H54 (cell line): Measurements from ENCODE around the gene ARL6IP5.

Experiments used
- DNase-seq: peaks from one replicate; pipeline ENCODE4 v3.0.0; 2011; ENCODE audit warnings: low spot score, mixed read lengths; ENCODE audit not compliant: insufficient read length
- FAIRE-seq: peaks from 3 replicates; lab custom pipeline; 2011; peaks lifted over from hg19 to GRCh38; lab: Jason Lieb, UNC
- POLR2A ChIP-seq: IDR thresholded peaks from 2 replicates; pipeline ENCODE4 v1.6.1; 2011; ENCODE audit warnings: low read depth, mild to moderate bottlenecking, low read length

ARL6IP5 gene, protein sequence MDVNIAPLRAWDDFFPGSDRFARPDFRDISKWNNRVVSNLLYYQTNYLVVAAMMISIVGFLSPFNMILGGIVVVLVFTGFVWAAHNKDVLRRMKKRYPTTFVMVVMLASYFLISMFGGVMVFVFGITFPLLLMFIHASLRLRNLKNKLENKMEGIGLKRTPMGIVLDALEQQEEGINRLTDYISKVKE

DNA sequence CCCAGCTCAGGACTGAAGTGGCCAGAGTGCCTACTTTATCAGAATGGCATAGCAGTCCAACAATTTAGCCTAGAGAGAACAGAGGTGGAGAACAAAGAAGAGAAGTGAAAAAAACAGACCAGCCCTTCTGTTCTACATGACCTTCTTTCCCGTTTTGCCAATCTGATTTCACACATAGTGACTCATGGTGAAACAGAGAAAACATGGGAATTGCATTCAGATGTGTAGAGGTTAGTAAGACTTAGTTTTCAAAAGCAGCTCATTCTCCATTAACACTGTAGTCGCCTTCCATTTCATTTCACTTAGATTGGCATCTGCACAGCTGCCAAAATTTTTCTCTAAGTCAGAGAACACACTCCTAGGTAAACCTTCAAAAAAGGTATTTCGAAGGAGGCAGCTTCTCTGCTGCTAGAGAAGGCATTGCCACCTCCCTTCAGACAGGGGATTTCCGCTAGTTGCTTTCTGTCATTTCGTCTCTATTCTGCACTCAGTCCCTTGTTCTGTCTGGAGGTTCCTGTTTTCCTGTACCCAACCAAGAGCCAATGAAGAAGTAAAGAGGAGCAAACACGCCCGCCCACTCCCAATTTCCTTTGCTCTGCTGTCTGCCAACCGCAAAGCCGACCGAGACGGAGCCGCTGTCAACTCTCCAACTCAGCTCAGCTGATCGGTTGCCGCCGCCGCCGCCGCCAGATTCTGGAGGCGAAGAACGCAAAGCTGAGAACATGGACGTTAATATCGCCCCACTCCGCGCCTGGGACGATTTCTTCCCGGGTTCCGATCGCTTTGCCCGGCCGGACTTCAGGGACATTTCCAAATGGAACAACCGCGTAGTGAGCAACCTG, at the start of gene ARL6IP5:
ARL6IP5 (plus strand) TSS at position 612 of the 842 bp plus-strand sequence; CDS start at position 723, 111 bp downstream.
- peak; percentile 38 for DNase-seq
- FAIRE-seq = peak; percentile 83
- TF ChIP-seq POLR2A = no peak

DNA sequence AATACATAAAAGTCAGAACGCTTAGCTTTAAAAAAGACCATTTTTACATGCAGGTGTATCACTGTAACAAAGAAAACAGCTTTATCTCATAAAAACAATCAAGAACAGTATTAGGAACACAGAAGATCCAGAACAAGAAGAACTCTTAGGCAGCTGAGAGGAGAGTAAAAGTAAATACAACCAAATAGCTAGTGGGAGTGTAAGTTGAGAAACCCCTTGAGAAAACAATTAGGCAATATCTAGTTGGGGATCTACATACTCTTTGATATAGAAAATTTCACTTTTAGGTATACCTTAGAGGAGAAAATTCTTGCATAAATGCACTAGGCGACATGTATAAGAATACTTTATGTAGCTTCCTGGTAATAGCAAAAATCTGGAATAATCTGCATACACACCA, 40.1 kb upstream of the ARL6IP5 start:
- no peak for FAIRE-seq
- TF ChIP-seq POLR2A = no peak

DNA sequence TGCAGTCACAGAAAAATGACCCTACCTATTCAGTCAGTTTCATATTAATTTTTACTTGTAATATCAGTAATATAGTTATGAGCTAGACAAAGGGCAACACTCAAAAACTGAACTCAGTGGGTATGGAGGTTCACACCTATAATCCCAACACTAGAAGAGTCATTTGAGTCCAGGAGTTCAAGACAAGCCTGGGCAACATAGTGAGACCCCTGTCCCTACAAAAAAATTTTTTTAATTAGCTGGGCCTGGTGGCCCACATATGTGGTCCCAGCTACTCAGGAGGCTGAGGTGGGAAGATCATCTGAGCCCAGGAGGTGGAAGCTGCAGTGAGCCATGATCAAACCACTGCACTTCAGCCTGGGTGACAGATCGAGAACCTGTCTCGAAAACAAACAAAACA, 35.7 kb upstream of the ARL6IP5 start:
- TF ChIP-seq POLR2A = no peak
- FAIRE-seq = no peak
- no peak for DNase-seq

More for the DNA sequence above, 40.1 kb upstream of the ARL6IP5 start:
- DNase-seq = no peak

DNA sequence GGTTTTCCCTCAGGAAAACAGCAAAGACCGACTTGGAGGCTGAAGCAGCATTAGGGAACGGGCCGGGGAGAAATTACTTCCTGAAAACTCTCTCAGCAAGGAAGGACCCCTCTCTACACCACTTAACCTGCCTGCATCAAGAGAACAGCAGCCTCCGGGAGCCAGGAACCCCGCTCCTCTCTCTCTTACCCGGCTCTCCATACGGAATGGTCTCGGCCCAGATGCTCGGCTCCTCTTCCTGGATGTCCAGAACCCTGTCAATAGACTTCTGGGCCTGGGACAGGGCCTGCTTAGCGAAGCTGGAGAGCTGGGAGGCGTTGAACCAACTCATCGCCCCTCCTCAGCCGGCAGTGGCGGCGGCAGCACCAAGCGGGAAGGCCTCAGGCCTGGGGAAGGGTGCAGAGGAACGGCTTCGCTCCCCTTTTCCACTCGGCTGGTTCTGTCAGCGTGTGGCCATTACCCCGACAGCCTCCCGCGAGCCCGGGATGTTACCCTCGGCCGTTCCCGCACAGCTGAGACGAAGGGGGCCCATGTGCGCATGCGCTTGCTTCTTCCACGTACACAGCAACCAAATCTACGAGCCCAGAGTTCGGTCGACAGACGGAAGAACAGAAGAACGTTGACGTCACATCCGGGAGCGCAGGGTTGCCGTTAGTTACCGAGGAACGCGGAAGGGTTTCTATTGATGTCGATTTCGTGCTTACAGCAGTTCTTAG, 32.8 kb upstream of the ARL6IP5 start, which contains the start of gene TMF1:
TMF1 (minus strand) TSS at position 578 of the 716 bp plus-strand sequence; CDS start at position 331, 247 bp downstream.
- FAIRE-seq = peak; percentile 100

DNA sequence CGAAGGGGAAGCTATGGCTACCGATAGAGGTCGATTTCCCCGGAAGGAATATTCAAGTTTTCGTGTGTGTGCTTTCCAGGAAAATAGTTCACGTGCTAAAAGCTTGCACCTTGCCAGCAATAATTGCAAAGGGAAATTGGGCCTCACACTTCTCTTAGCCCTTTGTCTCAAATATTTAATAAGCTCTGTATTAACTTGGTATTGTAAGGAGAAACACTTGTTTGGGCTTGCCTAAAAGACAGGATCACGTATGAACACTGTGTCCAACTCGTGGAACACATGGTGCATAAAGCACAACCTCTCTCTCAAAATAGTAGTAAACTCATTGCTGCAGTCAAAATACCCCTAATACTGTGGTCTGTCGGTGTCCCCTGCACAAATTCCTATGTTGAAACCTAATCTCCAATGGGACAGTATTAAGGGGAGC, 32.3 kb upstream of the ARL6IP5 start:
- no peak for FAIRE-seq
- no peak for TF ChIP-seq POLR2A
- no peak for DNase-seq

More for the DNA sequence above, 32.8 kb upstream of the ARL6IP5 start, which contains the start of gene TMF1:
- peak; percentile 82 for DNase-seq
- TF ChIP-seq POLR2A = peak; percentile 89

DNA sequence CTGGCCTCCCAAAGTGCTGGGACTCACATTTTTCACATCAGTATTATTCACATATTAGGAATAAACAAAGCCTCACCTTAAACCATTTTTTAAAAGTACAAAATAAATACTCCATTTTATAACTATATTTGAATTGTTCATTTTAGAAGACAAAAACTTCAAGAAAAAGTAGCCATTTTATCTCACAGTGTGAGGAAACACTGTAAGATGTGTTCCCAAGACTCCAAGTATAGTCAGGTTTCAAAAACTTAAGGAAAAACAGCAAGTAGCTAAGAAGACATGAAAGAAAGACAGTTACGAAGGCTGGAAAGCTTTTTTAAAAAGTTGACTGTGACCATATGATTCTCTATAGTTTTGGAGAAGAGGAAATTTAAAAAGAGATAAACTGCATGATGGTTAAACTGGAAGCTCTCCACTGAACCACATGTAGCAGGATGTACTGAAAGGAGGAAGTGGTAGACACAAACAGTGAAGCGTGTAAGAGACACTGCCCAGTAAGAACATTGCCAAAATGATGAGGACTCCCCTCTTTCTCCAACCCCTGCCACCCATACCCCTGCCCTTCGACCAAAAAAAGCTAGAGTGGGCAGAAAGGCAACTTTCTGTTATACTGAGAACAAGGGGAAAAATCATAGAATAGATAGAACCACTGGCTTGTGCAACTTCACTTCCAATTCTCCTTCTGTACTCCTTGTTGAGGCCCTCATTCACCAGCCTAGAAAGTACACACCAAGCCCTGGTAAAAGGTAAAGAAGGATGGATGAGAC, 26.4 kb upstream of the ARL6IP5 start:
- TF ChIP-seq POLR2A = no peak
- no peak for FAIRE-seq
- no peak for DNase-seq

DNA sequence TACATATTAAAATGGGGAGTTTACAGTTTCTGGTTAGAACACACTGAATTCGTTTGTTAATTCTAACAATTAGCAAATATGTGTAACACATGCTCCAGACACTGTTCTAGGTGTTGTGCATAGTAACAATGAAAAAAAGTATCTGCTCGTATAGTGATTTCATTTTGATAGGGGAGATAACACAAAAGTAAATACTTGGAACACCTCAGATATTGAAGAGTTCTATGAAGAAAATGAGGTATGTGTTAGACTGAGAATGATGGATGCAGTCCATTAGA, 25.9 kb upstream of the ARL6IP5 start:
- no peak for DNase-seq
- no peak for TF ChIP-seq POLR2A
- no peak for FAIRE-seq

DNA sequence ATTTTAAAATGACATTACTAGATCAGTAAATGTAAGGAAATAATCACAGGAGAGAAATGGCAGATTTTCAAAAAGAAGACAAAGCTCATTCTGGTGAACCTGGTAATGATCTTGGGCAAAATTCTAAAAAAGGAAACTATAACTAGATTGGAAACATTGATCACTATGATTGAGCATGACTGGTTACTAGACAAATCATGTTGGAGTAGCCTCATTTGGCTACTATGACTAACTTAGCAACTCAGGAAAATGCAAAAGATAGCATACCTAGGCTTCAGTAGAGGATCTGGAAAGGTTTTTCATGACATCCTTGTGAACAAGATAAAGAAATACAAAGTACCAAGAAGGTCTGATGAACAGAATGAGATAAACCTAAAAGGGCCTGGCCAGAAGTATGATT, 25.0 kb upstream of the ARL6IP5 start:
- DNase-seq (no peak), FAIRE-seq (no peak)
- no peak for TF ChIP-seq POLR2A

DNA sequence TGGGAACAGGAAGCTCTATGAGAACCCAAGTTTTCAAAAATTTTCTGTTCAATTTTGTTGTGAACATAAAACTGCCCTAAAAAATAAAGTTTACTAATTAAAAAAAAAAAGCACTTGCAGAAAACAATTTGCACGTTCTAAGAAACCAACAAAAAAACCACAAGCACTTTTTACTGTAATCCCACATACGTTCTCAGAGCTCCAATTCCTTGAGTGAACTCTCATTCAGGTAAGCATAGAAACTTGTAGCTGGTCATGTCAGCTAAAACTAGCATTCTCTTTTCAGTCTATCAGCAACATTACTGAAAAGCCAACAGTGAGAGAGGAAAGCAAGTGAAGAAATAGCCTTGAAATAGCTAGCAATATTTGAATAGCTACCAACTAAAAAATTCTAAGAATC, 21.1 kb upstream of the ARL6IP5 start:
- FAIRE-seq (no peak), DNase-seq (no peak)
- TF ChIP-seq POLR2A = no peak

DNA sequence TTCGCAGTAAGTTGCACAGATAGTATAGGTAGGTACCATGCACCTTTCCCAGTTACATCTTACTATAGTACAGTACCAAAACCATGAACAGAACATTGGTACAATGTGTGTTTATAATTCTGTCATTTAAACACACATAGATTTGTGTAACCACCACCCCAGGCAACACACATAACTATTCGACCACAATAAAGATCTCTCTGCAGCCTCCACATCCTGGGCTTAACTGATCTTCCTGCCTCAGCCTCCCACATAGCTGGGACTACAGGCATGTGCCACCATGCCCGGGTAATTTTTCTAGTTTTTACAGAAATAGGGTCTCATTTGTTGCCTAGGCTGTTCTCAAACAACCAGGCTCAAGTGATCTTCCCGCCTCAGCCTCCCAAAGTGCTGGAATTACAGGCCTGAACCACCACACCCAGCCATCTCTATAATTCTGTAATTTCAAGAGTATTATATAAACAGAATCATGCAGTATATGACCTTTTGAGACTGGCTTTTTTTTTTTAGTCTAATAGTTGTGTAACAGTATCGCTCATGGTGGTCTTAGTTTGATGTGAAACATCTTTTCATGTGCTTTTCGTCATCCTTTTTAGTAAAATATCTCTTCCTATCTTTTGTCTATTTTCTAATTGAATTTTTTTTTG, 19.3 kb upstream of the ARL6IP5 start:
- DNase-seq = no peak
- no peak for FAIRE-seq
- TF ChIP-seq POLR2A = no peak

DNA sequence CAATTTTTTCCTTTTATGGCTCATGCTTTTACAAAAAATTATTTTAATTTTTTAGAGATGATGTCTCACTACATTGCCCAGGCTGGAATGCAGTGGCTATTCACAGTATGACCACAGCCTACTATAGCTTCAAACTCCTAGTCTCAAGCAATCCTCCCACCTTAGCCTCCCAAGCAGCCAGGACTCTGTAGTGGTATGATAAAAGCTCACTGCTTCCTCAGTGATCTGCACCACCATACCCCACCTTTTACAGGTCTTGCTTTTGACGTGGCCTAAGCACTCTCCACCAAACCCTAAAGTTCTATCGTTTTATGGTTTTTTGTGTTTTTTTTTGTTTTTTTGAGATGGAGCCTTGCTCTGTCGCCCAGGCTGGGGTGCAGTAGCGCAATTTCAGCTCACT, 18.6 kb upstream of the ARL6IP5 start:
- no peak for FAIRE-seq
- no peak for TF ChIP-seq POLR2A
- DNase-seq = no peak

DNA sequence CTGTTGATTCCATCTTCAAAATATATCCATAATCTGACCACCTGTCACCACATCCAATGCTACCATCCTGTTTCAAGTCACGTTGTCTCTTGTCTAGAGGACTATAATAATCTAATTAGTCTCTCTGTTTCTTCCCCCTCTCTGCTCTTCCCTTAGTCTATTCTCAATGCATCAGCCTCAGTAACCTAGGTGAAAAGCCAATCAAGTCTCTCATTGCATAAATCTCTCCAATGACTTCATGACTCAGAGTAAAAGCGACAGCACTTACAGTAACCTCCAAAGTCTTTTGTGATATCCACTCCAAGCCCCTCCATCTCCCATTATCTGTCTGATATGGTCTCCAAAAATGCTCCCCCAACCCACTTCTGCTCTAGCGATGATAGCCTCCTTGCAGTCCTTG, 11.8 kb upstream of the ARL6IP5 start:
- FAIRE-seq (no peak), DNase-seq (no peak)
- no peak for TF ChIP-seq POLR2A
